HS-5 (cell line): ENCODE measurements around the gene FAAH2.
"Not testable (repeated sequence)": the region's sequence is repeated elsewhere in the genome, so short reads cannot be mapped to it uniquely, and the experiment has no call there.

Experiments used
- DNase-seq: peaks from one replicate; pipeline ENCODE4 v3.0.0-alpha.2; 2012; ENCODE audit warnings: low read depth

FAAH2 gene

GRCh38 chrX:57286507-57287251 lies at the start of gene FAAH2:
FAAH2 (plus strand) TSS chrX:57286706; CDS start chrX:57286826, 120 bp downstream.
- no peak for DNase-seq

- no peak for DNase-seq
Measured at GRCh38 chrX:57241967-57242366, 44.5 kb upstream of the FAAH2 start.

GRCh38 chrX:57251965-57252364 lies 34.5 kb upstream of the FAAH2 start:
- no peak for DNase-seq

- no peak for DNase-seq
Measured at GRCh38 chrX:57265126-57265525, 21.4 kb upstream of the FAAH2 start.

GRCh38 chrX:57266275-57266674 lies 20.2 kb upstream of the FAAH2 start:
- no peak for DNase-seq

- DNase-seq = no peak
Measured at GRCh38 chrX:57266871-57267270, 19.6 kb upstream of the FAAH2 start.

- DNase-seq = no peak
Measured at GRCh38 chrX:57267308-57267707, 19.2 kb upstream of the FAAH2 start.

- DNase-seq = no peak
Measured at GRCh38 chrX:57270980-57271379, 15.5 kb upstream of the FAAH2 start.

GRCh38 chrX:57282568-57282967 lies 3.9 kb upstream of the FAAH2 start:
- DNase-seq = no peak

GRCh38 chrX:57285001-57285400 lies 1.5 kb upstream of the FAAH2 start:
- no peak for DNase-seq

- no peak for DNase-seq
Measured at GRCh38 chrX:57289089-57289488, 2.6 kb downstream of the FAAH2 start.

GRCh38 chrX:57294961-57295360 lies 8.5 kb downstream of the FAAH2 start:
- no peak for DNase-seq

- DNase-seq = not testable (repeated sequence)
Measured at GRCh38 chrX:57295679-57296078, 9.2 kb downstream of the FAAH2 start.

GRCh38 chrX:57313583-57314215 lies 27.2 kb downstream of the FAAH2 start:
- no peak for DNase-seq

- DNase-seq = no peak
Measured at GRCh38 chrX:57329008-57329407, 42.5 kb downstream of the FAAH2 start.

- not testable (repeated sequence) for DNase-seq
Measured at GRCh38 chrX:57335790-57336189, 49.3 kb downstream of the FAAH2 start.

GRCh38 chrX:57353472-57354132 lies 67.1 kb downstream of the FAAH2 start:
- DNase-seq = no peak

GRCh38 chrX:57364145-57364544 lies 77.6 kb downstream of the FAAH2 start:
- DNase-seq = no peak

GRCh38 chrX:57366430-57366829 lies 79.9 kb downstream of the FAAH2 start:
- no peak for DNase-seq

- no peak for DNase-seq
Measured at GRCh38 chrX:57367649-57368048, 81.1 kb downstream of the FAAH2 start.

GRCh38 chrX:57368158-57368557 lies 81.7 kb downstream of the FAAH2 start:
- no peak for DNase-seq

- no peak for DNase-seq
Measured at GRCh38 chrX:57379296-57379695, 92.8 kb downstream of the FAAH2 start.
